ENCODE results near the gene AHNAK. TPM values are rescaled to one million over a fixed set of nuclear protein-coding genes. Genes with fewer than 3 reads are reported as not detected.
"Not testable (repeated sequence)": the region's sequence is repeated elsewhere in the genome, so short reads cannot be mapped to it uniquely, and the experiment has no call there.

Gene AHNAK
- total RNA-seq, 1 donor from 2014 or later = 479 TPM

DNA sequence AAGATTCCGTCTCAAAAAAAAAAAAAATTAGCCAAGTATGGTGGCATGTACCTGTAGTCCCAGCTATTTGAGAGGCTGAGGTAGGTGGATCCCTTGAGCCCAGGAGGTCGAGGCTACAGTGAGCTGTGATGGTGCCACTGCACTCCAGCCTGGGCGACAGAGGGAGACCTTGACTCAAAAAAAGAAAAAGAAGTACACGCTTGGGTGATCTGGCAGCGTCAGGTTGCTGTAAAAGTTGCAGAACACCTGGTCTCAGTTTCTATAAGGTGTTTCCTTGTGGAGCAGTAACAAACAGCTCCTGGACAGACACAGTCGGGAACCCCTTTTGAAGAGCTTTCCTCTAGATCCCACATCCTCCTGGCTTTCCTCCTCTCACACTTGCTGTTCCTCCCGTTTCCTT, 82.0 kb downstream of the AHNAK start:
- no peak for DNase-seq (ENCODE audit: low read depth, low spot score)

DNA sequence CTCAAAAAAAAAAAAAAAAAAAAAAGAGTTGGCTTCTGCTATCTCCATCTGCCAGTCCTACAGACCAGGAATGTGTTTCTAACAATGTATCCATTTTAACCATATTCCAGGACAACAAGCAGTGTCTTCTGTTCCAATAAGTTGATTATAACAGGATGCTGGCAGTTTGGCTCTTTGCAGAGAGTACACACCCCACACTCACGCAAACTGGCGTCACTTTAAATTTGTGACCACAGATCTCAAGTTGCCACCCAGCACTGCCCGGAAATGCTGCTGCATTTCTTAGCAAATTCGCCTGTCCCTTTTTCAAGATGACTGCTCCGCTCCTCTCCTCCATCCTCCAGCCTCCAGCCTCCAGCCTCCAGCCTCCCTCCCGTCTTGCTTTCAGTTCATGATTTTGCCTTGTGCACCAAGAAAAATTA, 83.5 kb downstream of the AHNAK start:
- DNase-seq (ENCODE audit: low read depth, low spot score) = no peak

DNA sequence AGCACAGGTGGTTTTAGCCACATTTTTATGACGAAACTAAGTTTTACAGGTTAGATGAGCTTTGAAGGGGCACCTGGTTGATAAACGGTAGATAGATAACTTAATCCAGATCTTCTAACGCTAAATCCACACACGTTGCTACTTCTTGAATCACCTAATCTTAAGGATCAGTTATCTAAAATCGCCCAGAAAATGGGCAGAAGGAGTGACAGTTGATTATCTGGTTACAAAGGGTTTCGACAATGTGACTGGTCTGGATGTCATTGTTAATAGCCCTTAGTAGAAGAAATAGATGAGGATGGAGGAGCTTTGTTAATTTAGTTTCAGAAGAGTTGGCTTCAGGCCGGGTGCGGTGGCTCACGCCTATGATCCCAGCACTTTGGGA, 84.1 kb downstream of the AHNAK start:
- no peak for DNase-seq (ENCODE audit: low read depth, low spot score)

DNA sequence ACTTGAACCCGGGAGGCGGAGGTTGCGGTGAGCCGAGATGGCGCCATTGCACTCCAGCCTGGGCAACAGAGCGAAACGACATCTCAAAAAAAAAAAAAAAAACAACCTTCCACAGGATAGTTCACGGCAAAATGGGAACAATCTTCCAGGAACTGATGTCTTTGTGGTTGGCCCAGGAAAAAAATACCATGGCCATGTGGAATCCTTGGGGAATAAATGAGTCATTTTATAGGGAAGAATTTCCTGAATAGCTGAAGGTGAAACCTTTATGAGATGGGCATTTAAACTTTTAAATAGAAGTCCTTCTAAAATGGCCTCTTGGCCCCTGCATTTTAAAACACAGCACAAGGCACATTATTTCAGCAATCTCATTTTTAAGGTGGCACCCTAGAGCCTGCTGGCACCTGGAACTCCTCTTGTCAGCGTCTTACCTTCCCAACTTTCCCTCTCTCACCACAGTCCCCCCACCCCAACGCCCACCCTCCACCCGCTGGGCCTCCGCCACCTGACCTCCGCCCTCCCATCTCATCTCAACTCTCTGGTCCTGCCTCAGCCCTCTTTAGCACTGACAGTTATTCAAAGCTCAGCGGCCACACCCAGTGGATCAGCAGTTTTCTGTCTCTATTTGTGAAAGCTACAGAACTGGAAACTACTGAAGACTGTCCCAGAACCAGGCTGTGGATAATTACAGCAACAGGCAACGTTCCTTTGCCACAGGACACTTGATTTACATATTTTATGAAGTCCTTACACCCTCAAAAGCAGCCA, 84.7 kb downstream of the AHNAK start:
- no peak for DNase-seq (ENCODE audit: low read depth, low spot score)

DNA sequence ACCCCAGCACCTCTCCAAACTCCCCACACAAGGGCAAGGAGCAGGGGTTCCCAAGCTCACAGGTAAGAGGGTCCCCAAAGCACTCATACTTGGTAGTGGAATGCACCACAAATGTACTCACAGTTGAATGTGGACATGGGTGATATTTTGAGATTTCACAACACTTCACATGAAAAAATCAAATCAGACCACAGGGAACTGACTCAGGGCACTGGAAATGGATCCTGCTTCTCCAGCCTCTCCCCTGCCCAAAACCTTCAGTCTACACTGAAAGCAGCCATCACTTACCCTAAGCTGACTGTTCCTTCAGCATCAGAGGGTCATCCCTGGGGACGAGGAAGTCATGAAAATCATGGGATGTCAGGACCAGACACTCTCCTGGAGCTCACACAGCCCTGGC, 87.5 kb downstream of the AHNAK start:
- DNase-seq (ENCODE audit: low read depth, low spot score) = no peak

DNA sequence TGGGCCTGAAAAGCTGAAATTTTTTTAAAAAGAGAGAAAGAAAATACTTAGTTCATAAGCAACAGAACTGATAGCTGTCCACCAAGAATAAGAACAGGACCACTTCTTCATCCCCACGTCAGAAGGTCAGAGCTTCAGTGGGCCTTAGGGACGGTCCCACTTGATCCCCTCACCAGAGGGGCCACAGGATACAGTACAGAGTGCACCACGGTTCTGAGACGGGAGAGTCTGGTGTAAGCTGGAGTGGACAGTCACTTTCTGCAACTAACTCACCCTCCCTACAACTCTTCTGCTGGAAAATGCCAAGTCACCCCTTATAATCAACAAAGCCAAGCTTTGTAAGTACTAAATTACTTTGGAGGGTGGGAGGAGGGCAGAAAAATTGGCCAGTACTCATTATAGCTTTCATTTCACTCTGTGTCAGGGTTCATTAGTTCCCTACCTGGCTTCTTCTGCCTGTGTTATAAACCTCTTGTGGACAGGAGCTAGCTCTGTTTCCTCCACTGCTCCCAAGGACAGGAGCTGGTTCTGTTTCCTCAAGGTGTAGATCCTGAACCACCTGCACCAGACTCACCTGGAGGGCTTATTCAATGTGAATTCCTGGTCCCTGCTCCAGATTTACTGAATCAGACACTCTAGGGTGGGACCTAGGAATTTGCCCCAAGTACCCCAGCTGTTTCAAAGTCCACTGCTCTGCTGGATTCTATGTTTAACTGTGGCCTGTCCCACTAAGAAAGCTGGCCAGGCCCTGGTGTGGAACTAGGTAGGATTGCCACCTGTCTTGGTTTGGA, 88.2 kb downstream of the AHNAK start:
- no peak for DNase-seq (ENCODE audit: low read depth, low spot score)

DNA sequence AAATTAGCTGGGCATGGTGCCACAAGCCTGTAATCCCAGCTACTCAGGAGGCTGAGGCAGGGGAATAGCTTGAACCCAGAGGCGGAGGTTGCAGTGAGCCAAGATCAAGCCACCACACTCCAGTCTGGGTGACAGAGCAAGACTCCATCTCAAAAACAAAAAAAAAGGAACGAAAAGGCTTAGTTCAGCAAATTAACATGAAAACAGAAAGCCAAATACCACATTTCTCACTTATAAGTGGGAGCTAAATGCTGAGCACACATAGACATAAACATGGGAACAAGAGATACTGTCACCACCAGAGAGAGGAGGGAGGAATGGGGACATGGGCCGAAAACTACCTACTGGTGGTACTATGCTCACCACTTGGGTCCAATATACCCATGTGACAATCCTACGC, 89.1 kb downstream of the AHNAK start:
- no peak for DNase-seq (ENCODE audit: low read depth, low spot score)

DNA sequence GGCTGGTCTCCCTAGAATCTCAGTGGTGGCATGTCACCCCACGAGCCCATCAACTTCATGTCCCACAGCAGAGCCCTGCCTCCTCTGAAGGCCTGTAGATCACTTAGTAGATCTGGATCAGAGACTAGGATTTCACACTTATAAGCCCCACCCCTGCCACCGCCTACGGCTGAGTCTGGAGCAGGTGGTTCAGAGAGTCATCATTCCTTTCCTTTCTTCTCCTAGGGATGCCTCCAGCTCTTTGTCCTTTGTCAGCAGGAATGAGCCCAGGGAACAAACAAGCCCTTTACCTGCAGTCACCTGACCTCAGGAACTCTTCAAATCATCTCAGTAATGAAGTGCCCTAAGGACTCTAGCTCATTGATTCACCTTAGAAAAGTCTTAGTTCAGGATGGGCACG, 90.0 kb downstream of the AHNAK start:
- no peak for DNase-seq (ENCODE audit: low read depth, low spot score)

DNA sequence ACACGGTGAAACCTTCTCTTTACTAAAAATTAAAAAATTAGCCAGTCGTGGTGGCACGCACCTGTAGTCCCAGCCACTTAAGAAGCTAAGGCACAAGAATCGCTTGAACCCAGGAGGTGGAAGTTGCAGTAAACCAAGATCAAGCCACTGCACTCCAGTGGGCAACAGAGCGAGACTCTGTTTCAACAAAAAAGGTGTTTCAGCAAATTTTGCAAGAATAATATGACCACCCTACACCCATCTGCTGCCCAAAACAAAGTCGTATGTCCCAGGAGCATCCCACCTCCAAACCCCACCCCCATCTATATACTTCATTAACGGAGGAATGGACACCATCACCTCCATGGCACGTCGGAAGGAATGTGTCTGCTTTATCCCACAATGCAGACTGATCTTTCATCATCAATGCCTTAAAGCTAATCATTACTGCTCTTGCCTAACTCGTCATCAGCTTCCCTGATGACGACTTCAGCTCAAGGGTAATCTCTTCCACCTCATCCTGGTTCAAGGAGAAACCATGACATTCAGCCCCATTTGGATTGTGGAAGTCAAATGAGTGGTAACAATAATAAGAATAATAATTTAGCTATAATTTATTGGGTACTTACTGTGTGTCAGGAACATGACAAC, 93.7 kb downstream of the AHNAK start:
- DNase-seq (ENCODE audit: low read depth, low spot score) = no peak

DNA sequence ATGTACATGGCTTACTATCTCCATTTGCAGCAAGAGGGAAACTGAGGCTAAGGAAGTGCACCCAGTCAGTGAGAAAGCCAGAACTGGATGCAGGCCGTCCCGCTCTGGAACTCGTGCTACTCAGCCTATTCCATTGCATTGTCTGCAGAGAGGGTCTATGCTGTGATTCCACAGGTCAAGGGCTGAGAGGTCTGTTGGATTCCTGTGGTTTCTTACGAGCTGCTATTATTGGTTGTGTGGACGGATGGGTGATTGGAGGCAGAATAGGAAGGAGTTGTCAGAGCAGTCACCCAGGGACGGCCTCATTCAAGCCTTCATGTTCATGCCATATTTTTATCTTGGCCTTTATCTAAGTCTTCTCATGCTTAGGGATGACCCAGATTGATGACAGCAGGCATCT, 94.3 kb downstream of the AHNAK start:
- DNase-seq (ENCODE audit: low read depth, low spot score) = no peak

DNA sequence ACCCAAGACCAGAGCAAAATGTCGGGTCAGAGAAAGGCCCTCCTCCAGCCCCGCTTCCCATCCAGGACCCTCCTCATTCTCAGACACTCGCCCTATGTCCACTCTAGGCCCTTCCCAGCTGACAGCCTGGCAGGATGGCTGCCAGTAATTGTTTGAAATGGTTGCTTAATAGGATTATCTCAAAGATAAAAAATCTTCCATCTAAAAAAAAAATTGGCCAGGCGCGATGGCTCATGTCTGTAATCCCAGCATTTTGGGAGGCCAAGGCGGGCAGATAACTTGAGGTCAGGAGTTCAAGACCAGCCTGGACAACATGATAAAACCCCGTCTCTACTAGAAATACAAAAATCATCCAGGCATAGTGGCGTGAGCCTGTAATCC, 95.4 kb downstream of the AHNAK start:
- no peak for DNase-seq (ENCODE audit: low read depth, low spot score)

DNA sequence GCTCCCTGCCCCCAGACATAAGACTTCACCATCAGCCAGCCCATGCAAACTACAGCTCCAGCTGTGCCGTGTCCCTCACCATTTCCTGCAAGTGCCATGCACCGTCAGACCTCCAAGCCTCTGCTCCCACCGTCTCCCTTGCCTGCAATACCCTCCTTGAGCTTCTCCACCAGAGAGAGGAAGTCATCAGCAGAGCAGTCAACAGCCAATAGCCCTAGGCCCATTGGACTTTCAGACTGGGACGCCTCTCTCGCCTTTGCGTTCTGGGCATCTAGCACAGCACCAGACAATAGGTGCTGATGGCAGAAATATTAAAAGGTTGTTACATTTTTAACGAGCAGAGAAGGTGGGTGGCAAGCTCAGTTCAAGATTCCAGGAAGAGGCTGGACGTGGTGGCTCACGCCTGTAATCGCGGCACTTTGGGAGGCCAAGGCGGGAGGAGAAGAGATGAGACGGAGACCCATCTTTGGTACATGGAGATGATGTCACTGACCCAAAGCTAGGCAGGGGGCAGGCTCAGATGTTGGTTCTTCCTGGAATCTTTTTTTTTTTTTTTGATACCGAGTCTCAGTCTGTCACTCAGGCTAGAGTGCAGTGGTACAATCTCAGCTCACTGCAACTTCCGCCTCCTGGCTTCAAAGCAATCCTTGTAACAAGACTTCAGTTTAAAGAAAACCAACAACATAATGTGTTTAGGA, 95.9 kb downstream of the AHNAK start:
- DNase-seq (ENCODE audit: low read depth, low spot score) = no peak

DNA sequence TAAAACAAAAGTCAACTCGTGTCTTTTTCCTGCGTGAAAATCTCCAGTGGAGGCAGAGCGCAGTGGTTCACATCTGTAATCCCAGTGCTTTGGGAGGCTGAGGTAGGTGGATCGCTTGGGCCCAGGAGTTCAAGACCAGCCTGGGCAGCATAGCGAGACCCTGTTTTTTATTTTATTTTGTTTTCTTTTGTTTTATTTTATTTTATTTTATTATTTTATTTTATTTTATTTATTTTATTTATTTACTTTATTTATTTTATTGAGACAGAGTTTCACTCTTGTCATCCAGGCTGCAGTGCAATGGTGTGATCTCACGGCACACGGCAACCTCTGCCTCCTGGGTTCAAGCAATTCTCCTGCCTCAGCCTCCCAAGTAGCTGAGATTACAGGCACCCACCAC, 96.7 kb downstream of the AHNAK start:
- DNase-seq (ENCODE audit: low read depth, low spot score) = not testable (repeated sequence)

DNA sequence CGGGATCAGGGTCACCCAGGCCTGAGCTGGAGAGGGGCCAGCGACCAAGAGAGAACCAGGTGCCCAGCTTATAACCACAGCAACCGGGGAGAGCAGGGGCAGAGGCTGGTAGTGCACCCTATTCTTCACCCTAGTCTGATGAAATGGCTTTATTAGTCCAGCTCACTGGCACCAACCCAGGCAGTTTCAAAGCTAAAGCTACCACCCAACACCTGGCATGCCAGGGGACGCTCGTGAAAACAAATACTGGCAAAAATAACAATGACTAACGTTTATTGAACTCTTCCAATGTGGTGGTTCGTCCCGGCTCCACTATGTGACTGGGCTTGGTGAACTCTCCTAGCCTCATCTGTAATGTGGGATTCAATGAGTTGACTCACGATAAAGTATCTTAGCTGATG, 97.2 kb downstream of the AHNAK start:
- no peak for DNase-seq (ENCODE audit: low read depth, low spot score)

DNA sequence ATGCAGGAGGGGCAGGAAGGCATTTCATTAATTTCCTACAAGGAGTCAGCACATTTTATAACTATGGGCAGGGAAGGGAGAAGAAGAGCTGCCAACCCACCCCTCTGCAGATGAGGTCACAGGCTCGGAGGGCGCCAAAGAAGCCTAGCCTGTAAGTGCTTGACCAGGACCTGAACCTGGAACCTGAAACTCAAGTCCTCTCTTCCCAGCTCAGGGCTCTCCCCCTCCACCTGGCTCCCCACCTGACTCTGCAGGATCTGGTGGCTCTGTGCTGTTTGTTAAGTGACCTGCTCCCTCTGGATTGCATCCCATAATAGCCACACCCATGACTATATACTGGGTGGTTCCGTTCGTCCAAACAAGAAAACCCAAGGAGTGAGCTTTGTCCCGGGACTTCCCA, 100.5 kb downstream of the AHNAK start:
- no peak for DNase-seq (ENCODE audit: low read depth, low spot score)

DNA sequence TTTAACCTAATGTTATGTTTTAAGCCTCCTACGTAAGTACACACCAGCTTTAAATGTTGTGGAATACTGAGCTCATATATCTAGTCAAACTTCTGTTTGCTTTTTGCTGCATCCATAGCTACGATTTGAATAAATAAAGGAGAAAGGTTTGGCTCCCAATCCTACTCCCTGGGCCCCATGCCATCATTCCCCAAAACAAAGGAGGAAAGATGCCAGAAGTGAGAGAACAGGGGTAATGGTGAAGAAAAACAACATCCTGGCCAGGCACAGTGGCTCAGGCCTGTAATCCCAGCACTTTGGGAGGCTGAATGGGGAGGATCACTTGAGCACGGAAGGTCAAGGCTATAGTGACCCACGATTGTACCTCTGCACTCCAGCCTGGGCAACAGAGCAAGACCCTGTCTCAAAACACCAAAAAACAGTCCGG, 101.3 kb downstream of the AHNAK start:
- no peak for DNase-seq (ENCODE audit: low read depth, low spot score)

DNA sequence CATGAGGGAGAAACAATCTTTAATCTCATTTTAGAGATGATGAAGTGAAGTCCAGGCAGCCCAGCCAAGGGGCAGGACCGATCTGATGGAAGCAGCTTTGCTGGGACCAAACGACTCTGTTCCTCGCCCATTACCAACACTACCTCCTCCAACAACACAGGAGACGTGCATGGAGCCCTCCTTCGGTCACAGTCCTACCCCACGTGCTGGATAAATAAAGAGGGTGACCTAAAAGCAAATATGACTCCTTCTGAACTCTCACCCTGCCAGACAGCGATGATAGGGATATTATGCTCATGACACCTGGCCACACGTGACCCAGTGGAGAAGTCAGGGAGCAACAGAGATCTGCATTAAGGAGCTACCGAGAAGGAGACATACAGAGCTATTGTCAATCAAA, 101.8 kb downstream of the AHNAK start:
- DNase-seq (ENCODE audit: low read depth, low spot score) = no peak

DNA sequence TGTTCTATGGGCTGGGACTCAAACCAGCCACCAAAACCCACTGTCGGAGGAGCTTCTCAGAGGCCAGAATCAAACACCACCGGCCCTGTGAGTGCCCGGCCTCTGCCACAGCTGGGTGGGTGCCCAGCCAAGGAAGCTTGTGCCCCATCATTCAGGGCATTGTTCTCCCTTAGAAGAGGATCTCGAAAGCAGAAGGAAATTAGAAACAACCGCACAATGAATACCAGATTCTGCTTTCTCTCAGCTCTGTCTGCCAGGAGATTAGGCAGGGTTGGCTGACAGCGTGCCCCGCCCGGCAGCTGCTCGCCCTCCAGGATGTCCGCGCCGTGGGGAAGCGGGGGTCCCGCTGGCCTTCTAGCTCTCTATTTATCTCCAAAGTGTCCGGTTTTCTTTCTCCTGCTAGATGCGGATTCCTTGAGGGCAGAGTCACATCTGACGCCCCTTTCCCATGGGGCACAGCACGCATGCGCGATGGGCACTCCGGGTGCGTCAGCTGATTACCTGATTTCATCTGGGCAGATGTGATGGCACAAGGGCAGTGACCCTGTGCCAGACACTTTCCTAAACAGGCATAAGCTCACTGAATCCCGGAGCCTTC, 102.3 kb downstream of the AHNAK start:
- no peak for DNase-seq (ENCODE audit: low read depth, low spot score)

DNA sequence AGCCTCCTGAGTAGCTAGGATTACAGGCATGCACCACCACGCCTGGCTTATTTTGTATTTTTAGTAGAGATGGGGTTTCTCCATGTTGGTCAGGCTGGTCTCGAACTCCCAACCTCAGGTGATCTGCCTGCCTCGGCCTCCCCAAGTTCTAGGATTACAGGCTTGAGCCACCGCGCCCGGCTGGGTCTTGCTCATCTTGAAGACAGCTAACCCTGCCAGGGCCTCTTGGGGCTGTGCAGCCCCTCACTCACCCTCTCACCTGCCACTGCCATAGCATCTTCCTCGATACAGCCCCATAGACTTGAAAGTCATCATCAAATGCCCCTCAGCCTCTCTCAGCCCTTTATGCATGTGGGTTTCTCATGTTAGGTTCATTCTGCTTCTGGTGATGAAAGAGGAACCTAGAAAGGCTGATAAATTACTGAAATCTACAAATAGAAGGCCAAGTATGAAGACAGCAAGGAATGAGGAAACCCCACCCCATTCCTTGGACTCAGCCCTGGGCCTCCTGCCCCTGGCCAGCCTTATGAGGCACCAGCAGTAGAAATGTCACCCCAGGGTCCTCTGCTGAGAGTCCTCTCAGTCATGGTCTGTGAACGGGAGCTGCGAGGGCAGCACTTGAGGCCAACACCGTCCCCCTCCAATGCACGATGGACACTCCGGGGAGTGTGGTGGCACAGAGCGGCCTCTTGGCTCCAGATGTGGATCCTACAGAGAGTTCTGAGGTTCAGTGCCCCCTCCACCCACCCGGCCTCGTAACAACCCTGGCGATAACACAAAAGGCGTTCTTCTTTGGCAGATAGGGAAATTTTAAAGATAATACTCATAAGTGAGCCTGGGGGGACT, 103.0 kb downstream of the AHNAK start:
- DNase-seq (ENCODE audit: low read depth, low spot score) = no peak

DNA sequence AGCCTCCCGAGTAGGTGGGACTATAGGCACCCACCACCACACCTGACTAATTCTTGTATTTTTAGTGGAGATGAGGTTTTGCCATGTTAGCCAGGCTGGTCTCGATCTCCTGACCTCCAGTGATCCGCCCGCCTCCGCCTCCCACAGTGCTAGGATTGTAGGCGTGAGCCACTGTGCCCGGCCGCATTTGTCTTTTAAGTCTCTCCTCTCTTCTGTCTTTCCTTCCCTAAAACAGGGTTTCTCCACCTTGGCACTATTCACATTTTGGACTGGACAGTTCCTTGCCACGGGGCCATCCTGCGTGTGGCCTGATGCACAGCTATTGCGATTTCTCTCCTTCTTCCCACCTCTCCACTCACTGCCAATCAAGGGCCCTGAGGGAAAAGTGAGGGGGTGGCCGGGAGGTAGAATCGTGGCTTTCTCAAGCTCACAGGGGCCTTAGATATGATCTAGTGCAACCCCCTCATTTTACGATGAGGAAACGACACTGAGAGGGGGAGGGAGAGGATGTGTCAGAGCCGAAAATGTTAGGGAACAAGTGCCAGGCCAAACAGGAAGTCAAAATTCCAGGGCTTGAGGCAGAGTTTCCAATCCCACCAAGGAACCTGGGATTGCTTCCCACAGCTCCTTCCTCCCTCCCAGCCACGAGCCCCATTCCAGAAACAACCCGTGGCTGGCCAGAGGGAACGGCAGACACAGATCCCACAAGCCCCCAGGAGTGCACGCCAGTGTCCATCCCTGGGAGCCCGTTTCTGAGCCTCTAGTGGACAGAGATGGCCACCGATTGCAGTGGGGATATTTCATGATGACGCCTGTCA, 106.6 kb downstream of the AHNAK start:
- DNase-seq (ENCODE audit: low read depth, low spot score) = no peak

All from pulmonary artery endothelial cell (primary cell).